GM21423 (cell line): Measurements from ENCODE around the gene POFUT2.
"Not testable (repeated sequence)": the region's sequence is repeated elsewhere in the genome, so short reads cannot be mapped to it uniquely, and the experiment has no call there.

Source experiments
- ATAC-seq: cut with Tn5 transposase; IDR thresholded peaks from one replicate; pipeline ENCODE4 v1.9.1; 2021; ENCODE audit warnings: mild to moderate bottlenecking, moderate library complexity; ENCODE audit not compliant: unreplicated experiment

POFUT2 gene

DNA sequence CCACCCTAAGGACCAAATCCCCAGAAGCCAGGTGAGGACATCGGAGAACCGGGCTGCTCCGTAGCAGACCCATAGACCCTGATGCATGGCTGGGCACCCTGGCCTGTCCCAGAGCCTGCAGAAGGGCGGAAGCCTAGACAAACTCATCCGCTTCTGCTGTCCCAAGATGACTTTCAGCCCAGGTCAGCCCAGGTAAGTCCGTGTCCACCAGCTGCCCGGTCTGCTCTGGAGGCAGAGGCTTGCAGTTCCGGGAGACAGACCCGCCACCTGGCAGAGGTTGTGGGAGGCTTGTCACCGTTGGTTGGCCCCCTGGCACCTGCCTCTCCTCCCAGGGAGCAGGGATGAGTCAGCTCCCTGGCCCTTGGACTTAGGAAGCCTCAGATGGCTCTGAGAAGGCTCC lies 22.8 kb upstream of the POFUT2 start:
- ATAC-seq: no peak

DNA sequence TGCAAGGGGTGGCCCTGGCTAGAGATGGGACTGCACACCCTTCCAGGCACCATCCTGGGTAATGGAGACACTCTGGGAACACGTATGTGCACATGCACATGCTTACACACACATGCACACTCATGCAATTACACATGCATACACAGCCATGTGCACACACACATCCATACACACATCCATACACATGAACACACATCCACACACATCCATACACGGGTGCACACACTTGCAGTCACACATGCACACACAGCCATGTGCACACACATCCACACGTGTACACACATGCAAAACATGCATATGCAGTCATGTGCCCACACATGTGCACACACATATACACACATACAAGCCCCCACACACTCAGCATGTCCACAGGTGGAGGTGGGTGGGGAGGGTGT lies 22.3 kb upstream of the POFUT2 start:
- ATAC-seq: no peak

DNA sequence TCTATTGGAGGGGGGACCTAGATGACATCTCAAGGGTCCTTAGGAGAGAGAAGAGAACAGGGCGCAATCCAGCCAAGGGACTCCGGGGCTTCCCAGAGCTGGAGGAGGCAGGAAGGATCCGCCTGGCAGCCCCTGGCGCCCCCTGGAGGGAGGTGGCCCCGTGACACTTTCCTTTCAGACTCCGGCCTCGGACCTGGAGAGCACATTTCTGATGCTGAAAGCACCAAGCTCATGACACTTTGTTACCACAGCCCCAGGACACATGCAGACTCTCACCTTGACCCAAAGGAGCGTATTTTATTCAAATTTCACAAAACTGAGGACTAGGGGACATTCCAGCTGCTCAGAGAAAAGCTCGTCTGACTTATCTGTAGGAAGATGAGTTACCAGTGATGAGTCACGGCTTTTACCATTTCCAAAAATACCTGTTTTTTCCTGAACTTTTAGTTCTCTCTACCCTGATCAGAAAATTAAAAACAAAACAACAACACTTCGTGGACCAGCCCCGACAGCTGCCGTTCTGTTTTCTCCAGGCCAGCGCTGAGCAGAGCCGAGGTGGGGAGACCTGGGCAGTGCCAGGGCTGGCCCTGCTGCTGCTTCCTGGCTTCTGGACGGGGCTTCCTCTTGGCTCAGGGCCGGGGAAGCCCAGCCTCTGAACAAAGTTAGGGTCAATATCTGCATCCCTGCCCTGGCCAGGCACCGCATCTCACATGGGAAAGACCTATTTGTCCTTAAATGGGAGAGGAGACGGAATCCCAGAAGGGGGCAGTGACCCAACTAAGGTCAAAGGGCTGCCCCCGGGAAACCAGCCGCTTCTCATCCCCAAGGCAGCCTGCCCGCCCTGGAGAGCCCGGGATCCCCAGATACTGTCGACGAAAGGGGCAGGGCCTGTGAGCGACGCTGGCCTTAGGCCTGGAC lies 21.6 kb upstream of the POFUT2 start:
- ATAC-seq: no peak

DNA sequence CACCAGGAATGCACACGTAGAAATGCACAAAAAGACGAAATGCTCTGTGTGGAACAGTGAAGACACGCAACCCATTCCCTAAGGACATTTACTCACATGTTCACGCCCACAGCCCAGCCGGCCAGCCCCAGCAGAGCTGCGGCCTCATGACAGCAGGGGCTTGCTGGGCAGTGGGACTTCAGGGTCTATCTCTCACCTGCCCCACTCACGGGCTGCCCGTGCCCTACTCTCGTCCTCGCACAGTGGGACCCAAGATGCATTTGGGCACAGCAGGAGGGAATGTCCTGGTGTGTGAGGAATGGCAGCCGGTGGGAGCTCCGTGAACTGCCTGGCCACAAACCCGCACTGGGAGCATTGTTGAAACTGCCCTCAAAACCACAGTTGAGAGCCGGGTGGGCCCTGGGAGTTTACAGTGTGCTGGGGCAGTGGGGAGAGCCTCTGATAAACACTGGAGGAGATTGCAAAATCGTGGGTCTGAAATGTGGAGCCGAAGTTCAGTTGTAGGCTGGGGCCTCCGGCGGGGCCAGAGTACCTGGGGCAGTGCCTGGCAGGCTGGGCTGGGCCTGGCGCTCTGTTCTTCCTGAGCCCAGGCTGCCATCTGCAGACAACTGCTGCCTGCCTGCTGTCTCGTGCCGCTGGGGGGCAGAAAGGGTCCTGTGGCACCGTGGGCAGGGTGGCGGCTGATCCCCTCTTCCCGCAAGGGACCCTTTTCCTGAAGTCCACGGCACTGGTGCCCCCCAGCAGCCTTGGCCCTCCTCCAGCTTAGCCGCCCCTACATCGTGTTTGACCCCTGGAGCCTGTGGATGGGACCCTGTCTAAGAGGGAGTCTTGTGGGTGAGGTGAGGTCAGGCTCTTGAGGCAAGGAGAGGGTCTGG lies 20.7 kb upstream of the POFUT2 start:
- no peak for ATAC-seq

DNA sequence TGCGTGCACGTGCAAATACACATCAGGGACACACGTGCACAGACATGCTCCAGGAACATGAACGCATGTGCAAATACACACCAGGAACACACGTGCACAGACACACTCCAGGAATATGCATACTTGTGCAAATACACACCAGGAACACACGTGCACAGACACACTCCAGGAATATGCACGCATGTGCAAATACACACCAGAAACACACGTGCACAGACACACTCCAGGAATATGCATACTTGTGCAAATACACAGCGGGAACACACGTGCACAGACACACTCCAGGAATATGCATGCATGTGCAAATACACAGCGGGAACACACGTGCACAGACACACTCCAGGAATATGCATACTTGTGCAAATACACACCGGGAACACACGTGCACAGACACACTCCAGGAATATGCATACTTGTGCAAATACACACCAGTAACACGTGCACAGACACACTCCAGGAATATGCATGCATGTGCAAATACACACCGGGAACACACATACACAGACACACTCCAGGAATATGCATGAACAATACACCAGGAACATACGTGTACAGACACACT lies 20.0 kb upstream of the POFUT2 start:
- not testable (repeated sequence) for ATAC-seq

DNA sequence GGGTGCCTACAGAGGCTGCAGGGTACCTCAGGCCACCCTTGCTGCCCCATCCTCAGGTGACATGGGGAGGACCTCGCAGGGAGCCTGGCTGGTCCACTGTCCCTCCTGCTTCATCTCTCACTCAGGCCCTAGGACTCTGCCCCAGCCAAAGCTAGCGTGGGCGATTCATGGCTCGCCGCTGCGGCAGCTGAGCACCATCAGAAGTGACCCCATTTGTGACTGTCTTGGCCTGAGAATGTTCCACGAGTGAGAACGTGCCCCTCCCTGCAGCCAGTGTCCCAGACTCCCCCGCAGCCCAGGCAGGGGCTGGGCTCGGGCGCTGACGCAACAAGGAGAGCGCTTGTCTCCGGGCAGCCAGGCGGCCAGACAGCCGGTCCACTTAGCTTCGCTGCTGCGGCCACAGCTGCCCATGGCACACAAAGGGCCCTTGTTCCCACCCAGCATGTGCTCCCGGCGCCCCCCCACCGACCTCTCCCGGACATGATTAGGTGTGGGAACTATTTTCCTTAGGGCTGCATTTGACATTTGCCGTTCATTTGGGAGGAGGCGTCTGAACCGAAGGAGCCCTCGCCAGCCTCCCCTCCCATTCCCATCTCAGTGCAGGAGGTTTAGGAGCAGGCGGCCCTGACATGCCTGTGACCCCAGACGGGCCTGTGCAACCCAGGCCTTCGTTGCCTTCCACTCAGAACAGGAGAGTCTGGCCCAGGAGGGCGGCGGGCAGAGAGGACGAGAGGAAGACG lies 19.3 kb upstream of the POFUT2 start:
- no peak for ATAC-seq

DNA sequence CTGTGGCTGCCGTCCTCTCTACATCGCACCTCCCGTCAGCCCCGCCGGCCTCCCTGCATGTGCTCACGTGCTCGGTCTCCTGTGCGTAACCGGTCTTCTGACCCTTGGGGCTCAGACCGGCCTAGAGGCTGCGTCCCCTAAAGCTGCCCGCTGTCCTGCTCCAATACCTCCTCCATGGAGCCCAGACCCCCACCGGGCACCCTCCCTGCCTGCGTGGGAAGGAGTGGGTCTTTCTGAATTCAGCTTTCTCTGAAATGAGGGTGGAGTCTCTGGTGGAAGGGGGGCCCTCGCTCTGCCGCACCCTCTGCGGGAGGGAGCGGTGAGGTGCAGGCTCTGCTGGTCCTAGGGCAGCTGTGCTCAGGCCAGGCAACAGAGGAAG lies 18.7 kb upstream of the POFUT2 start:
- ATAC-seq: no peak

DNA sequence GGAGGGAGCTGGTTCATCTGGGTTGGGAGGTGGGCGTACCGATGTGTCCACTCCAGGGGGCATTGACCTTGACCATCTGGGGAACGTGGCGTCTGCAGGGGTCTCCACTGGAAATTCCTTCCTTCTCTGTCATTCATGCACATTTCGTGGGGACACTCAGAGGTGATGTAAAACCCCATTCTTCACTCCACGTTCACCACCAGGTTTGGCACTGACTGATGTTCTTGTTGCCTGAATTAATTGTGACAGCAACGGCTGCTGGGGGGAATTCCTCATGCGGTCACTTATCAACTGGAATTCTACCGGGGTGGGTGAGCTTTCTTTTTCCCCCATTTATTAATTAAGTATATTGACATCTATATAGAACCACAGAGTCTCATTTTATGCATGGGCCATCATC lies 18.1 kb upstream of the POFUT2 start:
- no peak for ATAC-seq

DNA sequence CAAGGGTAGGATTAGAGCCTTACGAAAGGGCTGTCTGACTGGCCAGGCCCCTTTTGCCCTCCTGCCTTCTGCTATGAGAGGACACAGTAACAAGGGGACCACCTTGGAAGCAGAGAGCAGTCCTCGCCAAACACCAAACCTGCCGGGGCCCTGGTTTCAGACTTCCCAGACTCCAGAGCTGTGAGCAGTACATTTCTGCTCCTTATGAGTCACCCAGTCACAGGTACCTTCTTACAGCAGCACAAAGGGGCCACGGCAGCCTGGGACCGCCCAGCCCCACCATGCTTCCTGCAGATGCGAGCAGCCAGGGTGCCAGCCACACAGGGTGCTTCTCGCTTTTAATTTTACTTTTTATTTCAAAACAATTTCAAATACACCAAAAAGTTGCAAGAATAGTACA lies 17.2 kb upstream of the POFUT2 start:
- ATAC-seq: no peak

DNA sequence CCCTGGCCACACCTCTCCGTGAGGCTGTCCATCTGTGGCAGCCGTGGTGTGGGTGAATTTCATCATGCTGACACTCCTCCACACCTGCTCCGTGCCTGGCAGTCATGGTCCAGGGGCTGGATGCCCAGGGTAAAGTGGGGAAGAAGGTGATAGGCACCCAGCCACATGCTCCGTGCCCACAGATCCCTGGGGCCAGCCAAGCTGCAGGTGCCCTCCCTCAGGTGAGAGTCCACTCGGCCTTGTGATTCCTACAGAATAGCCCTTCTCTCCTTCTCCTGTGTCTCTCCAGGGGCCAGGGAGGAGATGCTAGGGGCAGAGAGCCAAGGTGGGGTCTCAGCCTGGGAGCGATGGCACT lies 16.8 kb upstream of the POFUT2 start:
- no peak for ATAC-seq

DNA sequence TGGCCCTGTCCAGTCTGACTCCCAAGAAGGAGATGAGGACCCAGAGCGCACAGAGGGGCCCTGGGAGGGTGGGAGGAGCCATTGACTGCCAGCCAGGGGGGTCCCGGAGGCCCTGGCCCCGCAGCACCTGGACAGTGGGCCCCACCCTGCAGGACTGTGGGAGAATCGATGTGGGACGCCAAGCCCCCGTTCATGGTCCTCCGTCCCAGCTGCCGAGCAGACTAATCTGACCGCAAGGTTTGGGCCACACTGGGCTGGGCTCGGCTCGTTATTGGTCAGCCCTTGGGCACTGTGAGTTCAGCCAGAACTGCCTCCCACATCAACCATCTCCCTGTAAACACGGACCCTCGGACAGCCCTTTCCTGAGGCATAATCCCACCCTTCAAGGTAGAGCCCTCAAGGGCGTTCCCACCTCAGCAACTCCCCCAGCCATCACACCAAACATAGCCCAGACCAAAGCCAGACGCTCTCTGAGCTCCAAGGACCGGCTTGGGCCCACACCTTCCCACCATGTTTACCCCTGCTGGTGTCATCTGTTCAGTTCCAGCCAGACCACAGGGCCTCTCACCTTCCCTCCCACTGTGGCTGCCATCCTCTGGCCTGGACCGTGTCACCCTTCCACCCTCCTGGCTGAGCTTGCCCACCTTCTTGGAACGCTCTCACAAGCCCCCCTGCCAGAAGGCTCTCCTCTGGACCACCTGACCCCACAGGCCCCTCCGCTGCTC lies 16.2 kb upstream of the POFUT2 start:
- no peak for ATAC-seq

DNA sequence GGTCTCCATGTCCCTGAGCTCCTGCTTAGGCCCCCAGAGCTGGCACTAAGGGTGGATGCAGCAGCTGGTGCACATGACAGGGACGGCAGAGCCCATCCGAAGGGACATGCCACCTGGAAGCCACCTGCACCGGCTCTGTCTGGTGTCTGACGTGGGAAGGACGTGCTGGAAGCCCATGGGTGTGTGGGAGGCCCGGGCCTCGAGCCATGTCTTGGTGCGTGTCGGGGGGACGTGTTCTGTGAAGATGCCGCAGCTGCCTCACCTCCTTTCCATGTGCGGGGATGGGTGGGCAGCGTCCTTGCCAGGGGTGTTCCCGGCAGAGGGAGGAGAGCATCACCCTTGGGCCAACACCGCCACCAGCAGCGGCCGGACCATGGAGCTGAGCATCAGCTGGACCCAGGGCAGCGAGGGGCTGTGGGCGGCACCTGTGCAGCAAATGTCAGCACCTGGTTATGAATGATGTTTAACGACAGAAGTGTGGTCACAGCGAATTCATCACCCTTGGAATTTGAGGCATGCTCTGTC lies 15.5 kb upstream of the POFUT2 start:
- ATAC-seq: no peak

DNA sequence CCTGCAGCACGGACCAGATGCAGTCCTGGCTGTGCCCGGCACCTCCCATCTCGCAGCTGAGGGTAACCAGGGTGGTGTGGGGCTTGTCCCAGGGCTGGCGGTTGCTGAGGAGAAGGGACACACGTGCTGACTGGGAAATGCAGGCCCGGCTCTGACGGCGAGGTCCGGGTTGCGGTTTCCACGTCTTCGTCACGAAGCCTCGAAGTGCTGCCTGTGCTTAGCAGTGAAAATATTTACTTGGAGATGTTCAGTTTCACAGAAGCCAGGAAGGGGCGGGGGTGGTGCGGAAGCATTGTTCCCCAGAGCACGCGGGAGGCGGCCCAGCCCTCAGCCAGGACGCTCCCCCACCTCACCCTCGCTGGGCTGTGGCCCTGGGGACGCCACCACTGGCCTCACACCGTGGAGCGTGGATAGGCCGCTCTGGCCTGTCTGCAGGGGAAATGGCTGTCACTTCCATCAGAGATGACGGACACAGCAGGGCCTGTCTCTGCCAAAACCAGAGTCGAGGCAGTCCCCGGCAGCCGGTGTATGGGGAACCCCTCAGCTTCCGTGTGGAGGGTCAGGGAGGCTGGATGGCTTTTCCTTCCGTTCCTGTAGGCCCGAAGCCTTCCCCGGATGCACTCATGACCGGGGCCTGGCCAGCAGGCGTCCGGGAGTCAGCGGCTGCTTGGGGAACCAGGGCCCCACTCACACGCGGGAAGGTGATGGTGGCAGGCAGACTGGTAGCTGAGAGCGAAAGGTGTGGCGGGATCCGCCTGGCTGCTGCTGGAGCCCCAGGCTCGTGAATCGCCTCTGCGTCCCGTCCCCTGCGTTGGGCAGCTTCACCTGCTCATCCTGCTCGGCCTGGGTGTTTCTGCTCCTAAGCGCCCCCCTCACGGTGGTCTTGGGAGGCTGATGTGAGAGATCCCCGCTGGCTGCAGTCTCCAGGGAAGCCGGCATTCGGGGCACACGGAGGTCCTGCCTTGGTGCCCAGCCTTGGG lies 14.7 kb upstream of the POFUT2 start:
- no peak for ATAC-seq

DNA sequence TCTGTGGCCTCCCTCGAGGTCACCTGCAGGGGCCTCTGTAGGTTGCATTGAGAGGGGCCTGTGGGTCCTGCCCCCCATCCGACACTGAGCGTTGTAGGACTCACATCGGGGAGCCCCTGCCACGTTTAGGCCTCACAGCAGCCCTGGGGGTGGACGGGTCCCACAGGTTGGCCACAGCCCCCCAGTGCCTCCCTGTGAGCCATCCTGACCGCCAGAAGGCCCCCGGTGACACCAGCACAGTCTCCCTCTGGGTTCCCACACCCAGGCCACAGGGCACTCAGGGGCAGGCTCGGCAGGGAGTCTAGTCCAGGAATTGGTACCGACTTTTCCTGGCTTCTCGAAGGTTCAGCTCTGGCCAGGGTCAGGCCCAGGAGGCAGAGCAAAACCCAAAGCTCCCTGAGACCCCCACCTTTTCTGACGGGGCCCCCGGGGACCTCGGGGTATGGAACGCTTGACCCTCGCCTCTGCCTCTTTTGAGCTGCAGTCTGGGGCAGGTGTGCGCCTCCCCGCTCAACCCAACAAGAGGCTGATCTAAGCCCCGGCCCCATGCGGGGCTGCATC lies 13.9 kb upstream of the POFUT2 start:
- ATAC-seq: no peak

DNA sequence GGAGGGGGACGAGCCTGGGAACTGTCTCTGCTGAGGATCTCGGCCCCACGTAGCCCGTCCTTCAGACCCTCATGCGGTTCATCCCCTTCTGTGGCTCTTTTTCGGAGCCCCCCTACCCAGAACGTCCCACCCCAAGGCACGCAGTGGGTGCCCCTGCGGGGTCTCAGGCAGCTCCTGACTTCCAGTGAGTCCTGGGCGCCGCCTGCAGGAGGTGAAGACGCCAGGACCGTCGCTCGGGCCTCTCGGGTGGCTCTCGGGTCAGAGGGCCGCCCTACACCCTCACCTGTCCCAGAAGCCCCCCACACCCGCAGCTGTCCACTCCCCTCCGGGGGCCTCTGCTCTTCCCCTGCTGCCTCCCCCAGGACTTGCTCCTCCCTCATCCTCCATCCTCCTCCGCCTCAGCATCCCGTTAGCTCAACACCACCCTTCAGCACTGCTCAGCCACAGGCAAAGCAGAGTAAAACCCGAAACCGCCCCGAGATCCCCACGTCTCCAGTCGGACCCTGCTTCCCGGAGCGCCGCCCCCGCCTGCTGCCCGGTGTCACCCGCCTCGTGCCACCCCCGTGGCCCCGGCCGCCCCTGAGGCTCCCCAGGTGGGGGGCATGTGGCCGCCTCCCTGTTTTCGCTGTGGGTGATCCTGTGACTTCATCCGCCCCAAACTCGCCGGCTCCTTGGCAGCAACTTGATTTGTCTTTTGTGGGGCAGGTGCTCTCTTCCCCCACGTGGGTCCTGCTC lies 13.3 kb upstream of the POFUT2 start:
- ATAC-seq: no peak

DNA sequence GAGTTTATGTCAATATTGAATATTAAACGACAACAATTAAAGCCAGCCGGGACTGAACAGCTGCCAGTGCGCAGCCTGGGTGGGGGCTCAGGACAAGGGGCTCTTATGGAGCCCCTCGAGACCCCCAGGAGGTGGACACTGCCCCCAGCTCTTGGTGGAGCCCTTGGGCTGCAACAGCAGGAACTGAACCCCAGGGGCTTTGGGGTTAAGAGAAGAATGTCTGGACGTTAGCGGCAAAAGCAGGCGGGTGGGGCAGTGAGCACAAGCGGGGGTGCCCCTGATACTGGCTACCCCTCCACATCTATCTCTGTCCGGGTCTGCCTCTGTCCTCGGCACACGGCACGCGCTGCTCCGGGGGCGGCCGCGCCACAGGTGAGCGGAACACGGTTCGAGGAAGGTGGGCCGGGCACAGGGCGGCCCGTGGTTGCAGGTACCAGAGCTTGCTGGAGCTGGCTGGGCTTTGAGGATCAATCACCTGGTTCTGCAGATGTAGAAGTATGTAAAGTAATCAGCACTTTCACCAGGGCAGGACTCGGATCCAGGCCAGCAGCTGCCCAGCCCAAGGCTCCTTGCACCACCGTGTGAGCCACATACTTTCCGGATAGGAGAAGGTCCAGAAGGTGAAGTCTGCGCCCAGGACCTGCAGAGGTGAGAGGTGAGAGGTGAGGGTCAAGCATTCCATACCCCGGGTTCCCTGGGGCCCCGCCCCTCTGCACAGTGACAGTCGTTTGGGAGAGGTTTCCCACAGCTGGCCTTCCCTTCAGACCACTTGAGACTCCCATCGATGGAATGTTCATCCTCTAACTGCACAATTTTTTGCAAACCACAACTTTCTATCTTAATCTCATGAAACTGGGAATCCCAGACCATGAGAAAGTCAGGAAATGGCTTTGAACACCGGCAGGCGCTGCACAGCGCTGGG lies 12.4 kb upstream of the POFUT2 start:
- ATAC-seq: no peak
